ENCODE measurements around the gene RPRD1A.

Gene RPRD1A

GRCh38 chr18:36112302-36112701, 44.9 kb upstream of the RPRD1A start:
- H3K27me3 ChIP-seq (ENCODE audit: insufficient read depth, poor library complexity, severe bottlenecking) = no peaks in the 10 kb centered on the region
- TF ChIP-seq REST (IDR thresholded peaks at IDR 0.05; ENCODE audit: insufficient replicate concordance, low read depth) (no peak), SPI1 (IDR thresholded peaks at IDR 0.05; ENCODE audit: borderline replicate concordance, low read depth) (no peak), CTCF (IDR thresholded peaks at IDR 0.05; ENCODE audit: insufficient read depth, low read length) (no peak), GABPA (IDR thresholded peaks at IDR 0.05; ENCODE audit: low read depth) (no peak)
- H3K4me3 ChIP-seq (replicated peaks; ENCODE audit: insufficient read depth, low read length) = no peak overlapping the region
- no peak for DNase-seq (ENCODE audit: low read depth in 1 of 2, low spot score in 1 of 2)
- no peak overlapping the region for H3K27ac ChIP-seq (replicated peaks)

GRCh38 chr18:36109737-36110136, 42.4 kb upstream of the RPRD1A start:
- H3K27ac ChIP-seq (replicated peaks) = no peak overlapping the region
- DNase-seq (ENCODE audit: low read depth in 1 of 2, low spot score in 1 of 2) = no peak
- TF ChIP-seq GABPA (IDR thresholded peaks at IDR 0.05; ENCODE audit: low read depth) (no peak), REST (IDR thresholded peaks at IDR 0.05; ENCODE audit: insufficient replicate concordance, low read depth) (no peak)
- no peaks in the 10 kb centered on the region for H3K27me3 ChIP-seq (ENCODE audit: insufficient read depth, poor library complexity, severe bottlenecking)
- no peak overlapping the region for H3K4me3 ChIP-seq (replicated peaks; ENCODE audit: insufficient read depth, low read length)

GRCh38 chr18:36108601-36109000, 41.2 kb upstream of the RPRD1A start:
- no peaks in the 10 kb centered on the region for H3K27me3 ChIP-seq (ENCODE audit: insufficient read depth, poor library complexity, severe bottlenecking)
- no peak for DNase-seq (ENCODE audit: low read depth in 1 of 2, low spot score in 1 of 2)
- TF ChIP-seq SPI1 (IDR thresholded peaks at IDR 0.05; ENCODE audit: borderline replicate concordance, low read depth) (no peak), GABPA (IDR thresholded peaks at IDR 0.05; ENCODE audit: low read depth) (no peak), POLR2AphosphoS5 (IDR thresholded peaks at IDR 0.05; ENCODE audit: low read depth) (no peak), REST (IDR thresholded peaks at IDR 0.05; ENCODE audit: insufficient replicate concordance, low read depth) (no peak), CTCF (IDR thresholded peaks at IDR 0.05; ENCODE audit: insufficient read depth, low read length) (no peak)
- no peak overlapping the region for H3K4me3 ChIP-seq (replicated peaks; ENCODE audit: insufficient read depth, low read length)
- H3K27ac ChIP-seq (replicated peaks) = no peak overlapping the region

GRCh38 chr18:36108196-36108595, 40.8 kb upstream of the RPRD1A start:
- H3K27ac ChIP-seq (replicated peaks) = no peak overlapping the region
- TF ChIP-seq SPI1 (IDR thresholded peaks at IDR 0.05; ENCODE audit: borderline replicate concordance, low read depth) (no peak), GABPA (IDR thresholded peaks at IDR 0.05; ENCODE audit: low read depth) (no peak), CTCF (IDR thresholded peaks at IDR 0.05; ENCODE audit: insufficient read depth, low read length) (no peak), POLR2AphosphoS5 (IDR thresholded peaks at IDR 0.05; ENCODE audit: low read depth) (no peak), REST (IDR thresholded peaks at IDR 0.05; ENCODE audit: insufficient replicate concordance, low read depth) (no peak)
- DNase-seq (ENCODE audit: low read depth in 1 of 2, low spot score in 1 of 2) = no peak

More at GRCh38 chr18:36108196-36108595, 40.8 kb upstream of the RPRD1A start:
- H3K4me3 ChIP-seq (replicated peaks; ENCODE audit: insufficient read depth, low read length) = no peak overlapping the region
- H3K27me3 ChIP-seq (ENCODE audit: insufficient read depth, poor library complexity, severe bottlenecking) = no peaks in the 10 kb centered on the region

Data from HL-60 (cell line).